Epithelial cell of esophagus (primary cell): ENCODE results near the gene UMAD1.

Experiments used
- DNase-seq: peaks from one replicate; pipeline ENCODE4 v3.0.0; 2010; ENCODE audit warnings: low read depth
- H3K4me3 ChIP-seq: 2 replicates; pipeline ENCODE4 v1.5.1; 2011; ENCODE audit warnings: mild to moderate bottlenecking, low read length, control low read depth
- TF ChIP-seq, protein P1 (sequence below): IDR thresholded peaks from 2 replicates; pipeline ENCODE4 v1.5.1; 2011; ENCODE audit warnings: low read depth, mild to moderate bottlenecking, low read length, control low read depth, inconsistent platforms; ENCODE audit not compliant: insufficient read depth; ENCODE audit errors: missing control alignments

UMAD1 gene

DNA sequence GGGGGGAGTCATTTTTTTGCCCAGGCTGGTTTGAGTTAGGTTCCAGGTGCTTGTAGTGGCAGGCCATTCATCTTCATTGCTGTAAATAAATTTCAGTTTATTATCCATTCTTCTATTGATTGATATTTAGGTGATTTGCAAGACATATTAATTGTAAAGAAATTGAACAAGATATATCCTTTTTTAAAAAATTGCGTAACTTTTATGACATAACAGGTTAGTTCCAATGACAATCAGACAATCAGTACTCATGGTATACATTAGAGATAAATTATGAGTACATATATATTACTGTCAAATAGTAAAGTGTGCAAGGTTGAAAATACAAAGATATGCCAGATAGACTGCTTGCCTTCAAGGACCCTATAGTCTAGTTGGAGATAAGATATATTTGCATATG is 235.9 kb downstream of the UMAD1 start:
- no peak for DNase-seq
- no peak overlapping the region for H3K4me3 ChIP-seq
- TF ChIP-seq, protein P1, sequence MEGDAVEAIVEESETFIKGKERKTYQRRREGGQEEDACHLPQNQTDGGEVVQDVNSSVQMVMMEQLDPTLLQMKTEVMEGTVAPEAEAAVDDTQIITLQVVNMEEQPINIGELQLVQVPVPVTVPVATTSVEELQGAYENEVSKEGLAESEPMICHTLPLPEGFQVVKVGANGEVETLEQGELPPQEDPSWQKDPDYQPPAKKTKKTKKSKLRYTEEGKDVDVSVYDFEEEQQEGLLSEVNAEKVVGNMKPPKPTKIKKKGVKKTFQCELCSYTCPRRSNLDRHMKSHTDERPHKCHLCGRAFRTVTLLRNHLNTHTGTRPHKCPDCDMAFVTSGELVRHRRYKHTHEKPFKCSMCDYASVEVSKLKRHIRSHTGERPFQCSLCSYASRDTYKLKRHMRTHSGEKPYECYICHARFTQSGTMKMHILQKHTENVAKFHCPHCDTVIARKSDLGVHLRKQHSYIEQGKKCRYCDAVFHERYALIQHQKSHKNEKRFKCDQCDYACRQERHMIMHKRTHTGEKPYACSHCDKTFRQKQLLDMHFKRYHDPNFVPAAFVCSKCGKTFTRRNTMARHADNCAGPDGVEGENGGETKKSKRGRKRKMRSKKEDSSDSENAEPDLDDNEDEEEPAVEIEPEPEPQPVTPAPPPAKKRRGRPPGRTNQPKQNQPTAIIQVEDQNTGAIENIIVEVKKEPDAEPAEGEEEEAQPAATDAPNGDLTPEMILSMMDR: no peak

DNA sequence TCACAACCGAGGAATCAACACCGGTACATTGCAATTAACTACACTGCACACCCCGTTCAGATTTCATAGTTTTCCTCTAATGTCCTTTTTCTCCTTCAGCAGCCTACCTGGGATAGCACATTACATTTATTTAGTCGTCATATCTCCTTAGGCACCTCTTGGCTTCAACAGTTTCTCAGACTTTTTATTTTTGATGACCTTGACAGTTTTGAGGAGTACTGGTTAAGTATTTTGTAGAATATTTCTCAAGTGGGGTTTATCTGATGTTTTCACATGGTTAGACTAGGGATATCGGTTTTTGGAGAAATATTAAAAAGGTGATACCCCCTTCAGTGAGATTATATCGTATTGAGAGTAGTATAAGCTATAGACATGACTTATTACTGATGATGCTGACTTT is 241.0 kb downstream of the UMAD1 start:
- TF ChIP-seq, protein P1: no peak
- DNase-seq: no peak
- no peak overlapping the region for H3K4me3 ChIP-seq

DNA sequence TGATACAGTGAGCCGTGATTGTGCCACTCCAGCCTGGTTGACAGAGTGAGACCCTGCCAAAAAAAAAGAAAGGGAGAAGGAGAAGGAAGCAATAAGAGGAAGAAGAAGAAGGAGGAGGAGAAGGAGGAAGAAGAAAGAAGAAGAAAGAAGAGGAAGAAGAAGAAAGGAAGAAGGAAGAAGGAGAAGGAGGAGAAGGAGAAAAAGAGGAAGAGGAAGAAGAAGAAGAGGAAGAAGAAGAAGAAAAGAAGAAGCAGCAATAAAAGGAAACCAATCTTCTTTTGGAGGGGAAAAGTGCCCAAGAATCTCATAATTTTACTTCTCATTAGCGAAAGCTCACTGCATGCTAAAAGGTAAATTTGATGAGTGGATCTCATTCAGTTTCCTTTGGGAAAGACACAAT is 242.3 kb downstream of the UMAD1 start:
- TF ChIP-seq, protein P1: no peak
- H3K4me3 ChIP-seq: no peak overlapping the region
- no peak for DNase-seq

DNA sequence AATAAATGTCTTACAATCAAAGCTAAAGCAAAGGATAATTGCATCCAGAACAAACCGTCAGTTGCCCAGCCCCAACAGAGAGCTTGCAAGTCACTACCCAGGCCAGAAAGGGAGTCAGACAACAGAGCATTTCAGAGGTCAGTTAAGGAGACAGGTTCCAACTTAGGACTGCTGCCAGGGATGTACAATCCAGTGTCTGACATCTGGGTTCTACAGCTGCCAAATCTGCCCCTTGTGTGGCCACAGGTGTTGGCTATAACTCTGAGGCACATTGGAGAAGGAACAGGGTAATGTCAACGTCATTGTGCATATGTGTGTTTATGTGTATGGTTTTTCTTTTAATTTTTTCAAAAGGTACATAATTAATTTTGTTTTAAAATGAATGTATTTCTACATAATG is 242.8 kb downstream of the UMAD1 start:
- H3K4me3 ChIP-seq: no peak overlapping the region
- DNase-seq: no peak
- TF ChIP-seq, protein P1: no peak

DNA sequence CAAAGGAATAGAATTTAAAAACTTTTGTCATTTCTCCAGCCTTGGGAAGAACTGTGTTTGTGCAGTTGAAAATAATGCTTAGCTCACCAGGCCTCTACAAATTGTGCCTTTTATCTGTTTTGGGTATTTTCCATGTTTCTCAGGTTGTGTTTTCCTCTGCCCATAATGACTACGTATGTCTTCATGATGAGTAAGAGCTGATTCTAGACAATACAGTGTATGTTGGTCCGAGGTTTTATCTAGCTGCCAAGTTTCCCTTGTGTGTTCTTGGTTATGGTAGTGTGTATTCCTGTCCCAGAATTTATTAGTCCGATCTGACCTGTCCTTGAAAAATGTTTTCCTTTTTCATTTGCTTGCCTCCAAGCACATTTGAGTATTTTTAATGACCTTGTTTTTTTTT is 244.3 kb downstream of the UMAD1 start:
- no peak overlapping the region for H3K4me3 ChIP-seq
- TF ChIP-seq, protein P1: no peak
- peak; percentile 17 for DNase-seq

DNA sequence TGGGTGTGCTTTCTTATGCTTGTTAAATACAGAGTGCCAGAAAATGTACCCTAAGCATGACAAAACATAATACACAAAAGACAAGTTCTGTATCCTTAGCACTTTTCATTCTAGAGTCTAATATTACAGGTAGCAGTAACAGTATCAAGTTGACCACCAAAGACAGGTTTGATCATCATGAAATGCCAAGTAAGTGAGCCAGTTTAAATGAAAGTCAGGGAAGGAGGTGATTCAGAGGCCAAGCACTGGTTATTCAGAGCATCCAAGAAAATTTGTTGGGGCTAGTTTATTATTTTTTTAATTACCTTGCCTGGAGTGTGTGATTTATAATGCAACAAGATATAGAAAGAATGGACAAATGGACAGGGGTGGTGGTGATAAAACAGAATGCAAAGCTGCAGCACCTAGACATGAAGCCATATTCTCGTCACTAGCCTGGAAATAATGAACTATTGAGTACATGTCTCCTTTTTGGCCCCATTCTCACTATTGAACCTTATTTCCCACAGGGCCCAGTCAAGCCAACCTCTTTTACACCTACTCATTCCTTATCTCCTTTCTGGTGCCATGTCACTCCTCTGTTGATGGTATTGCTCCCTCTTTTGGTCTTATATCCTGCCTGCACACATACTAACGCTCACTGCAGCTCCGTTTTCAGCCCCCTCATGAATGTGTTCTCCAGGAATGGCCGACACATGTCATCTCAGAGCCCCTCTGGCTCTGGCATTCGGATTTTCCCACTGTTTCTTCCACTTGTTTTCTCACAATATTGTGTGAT is 249.4 kb downstream of the UMAD1 start:
- H3K4me3 ChIP-seq: no peak overlapping the region
- peak; percentile 34 for DNase-seq
- TF ChIP-seq, protein P1: no peak
